Tibial artery (tissue), 4 donors: Measurements from ENCODE around the gene OST4.
A peak's percentile ranks its signal among the peaks of the same experiment; 100 is the strongest.

ENCODE experiments used
- DNase-seq, 2 donors: peaks; one replicate each; pipeline ENCODE4 v3.0.0-alpha.2; 2019
- H3K27ac ChIP-seq, 2 donors: fragments of 200-600 bp; sonication (generic) in 1 of 2; 1 replicate in 1 of 2; 2 replicates in 1 of 2; pipeline ENCODE4 v1.5.1; 2018 to 2019; ENCODE audit warnings: mild to moderate bottlenecking in 1 of 2
- H3K27me3 ChIP-seq, 2 donors: fragments of 200-600 bp; sonication (generic) in 1 of 2; one replicate each; pipeline versions ENCODE4 v1.5.1 to v1.6.0; 2016 to 2019
- H3K36me3 ChIP-seq, 3 donors: fragments of 200-600 bp; sonication (generic) in 2 of 3; one replicate each; pipeline ENCODE4 v1.5.1; 2016 to 2019; ENCODE audit warnings: mild to moderate bottlenecking in 2 of 3
- H3K4me1 ChIP-seq, 4 donors: fragments of 200-600 bp; sonication (generic) in 2 of 4; 1 replicate in 3 of 4; 2 replicates in 1 of 4; pipeline ENCODE4 v1.5.1; 2016 to 2019
- H3K4me3 ChIP-seq, 2 donors: fragments of 200-600 bp; sonication (generic) in 1 of 2; 1 replicate in 1 of 2; 2 replicates in 1 of 2; pipeline ENCODE4 v1.5.1; 2018 to 2019; ENCODE audit warnings: mild to moderate bottlenecking in 2 of 2
- H3K9me3 ChIP-seq, 3 donors: fragments of 200-600 bp; sonication (generic) in 1 of 3; one replicate each; pipeline ENCODE4 v1.5.1; 2016 to 2019
- intact Hi-C: fragments of 100-400 bp; cut with DNase I; formaldehyde crosslinking; loops from one replicate; pipeline ENCODE4 v1.15.0; 2023; ENCODE audit warnings: low total_unique reads
- TF ChIP-seq, protein P1 (sequence below), 2 experiments: fragments of 200-600 bp in 1 of 2; fragments of 450-650 bp in 1 of 2; IDR thresholded peaks; one replicate each; pipeline ENCODE4 v1.5.1; 2017 to 2019; ENCODE audit warnings: antibody characterized with exemption in 2 of 2, mild to moderate bottlenecking in 1 of 2, moderate library complexity in 1 of 2

Gene OST4

GRCh38 chr2:27074738-27075565, 3.5 kb upstream of the OST4 start:
- DNase-seq = peak in 1 of 2 donors; percentile 56
- H3K36me3 ChIP-seq = peaks cover 0 to 2% (median 0%) of the 10 kb centered on the region in 3 donors
- peaks cover 3 to 68% (median 50%) of the 10 kb centered on the region in 4 donors for H3K4me1 ChIP-seq
- H3K9me3 ChIP-seq = no peaks in the 10 kb centered on the region
- H3K4me3 ChIP-seq = no peak overlapping the region
- H3K27me3 ChIP-seq = no peaks in the 10 kb centered on the region
- intact Hi-C loops = no loop called here
- TF ChIP-seq, protein P1, sequence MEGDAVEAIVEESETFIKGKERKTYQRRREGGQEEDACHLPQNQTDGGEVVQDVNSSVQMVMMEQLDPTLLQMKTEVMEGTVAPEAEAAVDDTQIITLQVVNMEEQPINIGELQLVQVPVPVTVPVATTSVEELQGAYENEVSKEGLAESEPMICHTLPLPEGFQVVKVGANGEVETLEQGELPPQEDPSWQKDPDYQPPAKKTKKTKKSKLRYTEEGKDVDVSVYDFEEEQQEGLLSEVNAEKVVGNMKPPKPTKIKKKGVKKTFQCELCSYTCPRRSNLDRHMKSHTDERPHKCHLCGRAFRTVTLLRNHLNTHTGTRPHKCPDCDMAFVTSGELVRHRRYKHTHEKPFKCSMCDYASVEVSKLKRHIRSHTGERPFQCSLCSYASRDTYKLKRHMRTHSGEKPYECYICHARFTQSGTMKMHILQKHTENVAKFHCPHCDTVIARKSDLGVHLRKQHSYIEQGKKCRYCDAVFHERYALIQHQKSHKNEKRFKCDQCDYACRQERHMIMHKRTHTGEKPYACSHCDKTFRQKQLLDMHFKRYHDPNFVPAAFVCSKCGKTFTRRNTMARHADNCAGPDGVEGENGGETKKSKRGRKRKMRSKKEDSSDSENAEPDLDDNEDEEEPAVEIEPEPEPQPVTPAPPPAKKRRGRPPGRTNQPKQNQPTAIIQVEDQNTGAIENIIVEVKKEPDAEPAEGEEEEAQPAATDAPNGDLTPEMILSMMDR (IDR thresholded peaks at IDR 0.05) = no peak
- H3K27ac ChIP-seq = peak overlapping the region; percentile 96 to 98

- Histone ChIP-seq H3K36me3 (peaks cover 0 to 14% (median 5%) of the 10 kb centered on the region in 3 donors), H3K4me1 (peaks cover 3 to 78% (median 54%) of the 10 kb centered on the region in 4 donors), H3K27me3 (no peaks in the 10 kb centered on the region), H3K27ac (peak overlapping the region; percentile 96 to 98), H3K4me3 (no peak overlapping the region), H3K9me3 (no peaks in the 10 kb centered on the region)
- TF ChIP-seq, protein P1 (IDR thresholded peaks at IDR 0.05) = no peak
- intact Hi-C loops = no loop called here
- no peak for DNase-seq
These were observed 2.3 kb upstream of the OST4 start for GRCh38 chr2:27073782-27074181.

DNA sequence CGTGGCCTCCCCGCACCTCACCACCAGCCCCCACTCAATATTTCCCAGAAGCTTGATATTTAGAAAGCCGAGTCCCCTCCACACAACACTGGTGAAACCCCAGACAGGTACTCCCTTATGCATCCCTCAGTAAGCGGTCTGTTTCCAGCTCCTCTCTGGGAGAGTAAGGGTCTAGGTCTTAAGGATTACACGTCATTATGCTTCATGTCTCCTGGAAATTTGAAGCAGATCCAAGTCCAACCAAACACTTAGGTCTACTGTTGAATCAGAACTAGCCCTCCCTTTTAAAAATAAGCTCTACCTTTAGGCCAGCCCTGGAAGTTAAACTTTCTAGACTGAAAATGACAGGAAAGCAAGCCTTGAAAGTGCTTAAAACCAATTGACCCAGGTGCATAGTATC, 1.5 kb upstream of the OST4 start:
- DNase-seq = no peak
- Histone ChIP-seq H3K27ac (peak overlapping the region; percentile 96 to 98), H3K36me3 (peaks cover 0 to 22% (median 6%) of the 10 kb centered on the region in 3 donors), H3K4me1 (peaks cover 3 to 81% (median 59%) of the 10 kb centered on the region in 4 donors), H3K27me3 (no peaks in the 10 kb centered on the region), H3K4me3 (no peak overlapping the region), H3K9me3 (no peaks in the 10 kb centered on the region)
- intact Hi-C loops = no loop called here
- TF ChIP-seq, protein P1 (IDR thresholded peaks at IDR 0.05) = no peak

- TF ChIP-seq, protein P1 (IDR thresholded peaks at IDR 0.05) = no peak
- peak overlapping the region; percentile 90 to 95 for H3K4me3 ChIP-seq
- no peaks in the 10 kb centered on the region for H3K27me3 ChIP-seq
- peaks cover 0 to 29% (median 10%) of the 10 kb centered on the region in 3 donors for H3K36me3 ChIP-seq
- no peaks in the 10 kb centered on the region for H3K9me3 ChIP-seq
- peaks cover 3 to 74% (median 55%) of the 10 kb centered on the region in 4 donors for H3K4me1 ChIP-seq
- peak overlapping the region; percentile 96 to 98 for H3K27ac ChIP-seq
- peak; percentile 67 to 93 for DNase-seq
- intact Hi-C loops = no loop called here
These were observed 756 bp upstream of the OST4 start for GRCh38 chr2:27071990-27072830.

DNA sequence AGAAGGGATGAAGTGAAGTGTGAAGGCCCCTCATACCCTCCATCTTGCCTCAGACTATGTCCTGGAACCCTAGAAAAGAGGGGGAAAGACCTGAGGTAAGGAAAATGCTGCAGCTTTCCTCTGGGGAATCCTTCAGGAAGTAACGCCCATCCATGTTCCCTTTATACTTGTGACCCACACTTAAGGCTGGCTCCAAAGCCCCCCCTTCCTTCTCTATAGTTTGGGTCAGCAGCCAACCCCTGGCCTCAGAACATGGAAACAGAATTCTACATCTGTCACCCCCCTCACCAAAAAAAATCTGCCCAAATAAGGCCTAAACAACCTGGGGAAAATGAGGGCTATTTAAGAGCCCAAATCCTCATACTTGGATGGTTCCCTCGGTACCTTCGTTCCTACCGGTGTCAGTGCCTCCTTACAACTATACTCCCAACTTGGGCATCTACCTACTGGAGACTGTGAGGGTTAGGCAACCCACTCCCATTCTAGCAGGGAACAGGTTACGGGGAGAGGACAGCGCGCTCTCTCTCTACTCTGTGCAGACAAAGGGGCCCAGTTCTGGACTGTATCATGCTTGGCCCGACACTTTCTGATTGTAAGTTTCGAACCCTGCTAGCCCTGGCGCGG, 689 bp downstream of the OST4 start:
- Histone ChIP-seq H3K36me3 (peaks cover 0 to 40% (median 10%) of the 10 kb centered on the region in 3 donors), H3K4me1 (peaks cover 3 to 67% (median 54%) of the 10 kb centered on the region in 4 donors), H3K9me3 (no peaks in the 10 kb centered on the region), H3K27ac (peak overlapping the region; percentile 96 to 98), H3K27me3 (no peaks in the 10 kb centered on the region), H3K4me3 (peak overlapping the region; percentile 90 to 95)
- DNase-seq = no peak
- TF ChIP-seq, protein P1 (IDR thresholded peaks at IDR 0.05) = no peak
- intact Hi-C loops = no loop called here
